ENCODE results near the gene LRMDA.
A peak's percentile ranks its signal among the peaks of the same experiment; 100 is the strongest.

Gene LRMDA

DNA sequence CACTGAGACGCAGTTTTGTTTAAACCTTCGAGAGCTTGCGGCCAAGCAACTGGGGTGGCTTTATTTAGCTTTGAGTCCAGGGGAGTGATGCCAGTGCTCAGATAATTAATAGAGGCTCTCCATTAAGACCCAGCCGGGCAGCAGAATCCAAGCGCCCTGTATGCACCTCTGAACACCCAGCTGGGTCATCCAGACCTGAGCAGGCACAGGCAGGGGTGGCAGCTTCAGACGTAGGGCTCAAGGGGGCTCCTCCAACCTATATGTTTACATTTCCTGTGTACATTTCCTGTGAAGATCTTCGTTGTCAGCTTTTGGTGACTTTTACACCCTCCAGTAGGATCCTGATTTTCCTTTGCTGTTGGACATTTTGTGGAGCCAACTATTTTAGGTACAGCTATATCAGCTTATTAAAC is 719.5 kb downstream of the LRMDA start:
- peak; percentile 80 for DNase-seq

- DNase-seq = no peak
Observed at GRCh38 chr10:76152186-76152585, 720.8 kb downstream of the LRMDA start.

- DNase-seq = peak; percentile 12
Observed at GRCh38 chr10:76155961-76156360, 724.5 kb downstream of the LRMDA start.

- DNase-seq = no peak
Observed at GRCh38 chr10:76160446-76161300, 729.2 kb downstream of the LRMDA start.

GRCh38 chr10:76161301-76161582 is 729.8 kb downstream of the LRMDA start:
- no peak for DNase-seq

DNA sequence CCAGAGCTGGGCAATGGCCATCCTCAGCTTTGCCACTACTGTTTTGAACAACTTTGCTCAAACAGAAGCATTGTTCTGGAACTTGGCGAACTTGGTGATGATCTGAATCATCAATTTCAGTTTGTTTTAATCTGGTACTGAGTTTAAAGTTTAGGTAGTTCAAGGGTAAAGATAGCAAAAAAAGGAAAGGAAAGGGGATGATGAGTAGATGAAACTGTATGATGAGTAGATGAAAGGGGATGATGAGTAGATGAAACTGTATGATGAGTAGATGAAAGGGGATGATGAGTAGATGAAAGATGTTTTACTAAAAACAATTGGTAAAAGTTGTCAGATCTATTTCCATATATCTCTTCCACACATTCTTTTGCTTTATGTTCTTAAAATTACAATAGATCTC is 737.0 kb downstream of the LRMDA start:
- no peak for DNase-seq

GRCh38 chr10:76169246-76169645 is 737.8 kb downstream of the LRMDA start:
- no peak for DNase-seq

- DNase-seq = peak; percentile 7
Observed at GRCh38 chr10:76172020-76172419, 740.6 kb downstream of the LRMDA start.

DNA sequence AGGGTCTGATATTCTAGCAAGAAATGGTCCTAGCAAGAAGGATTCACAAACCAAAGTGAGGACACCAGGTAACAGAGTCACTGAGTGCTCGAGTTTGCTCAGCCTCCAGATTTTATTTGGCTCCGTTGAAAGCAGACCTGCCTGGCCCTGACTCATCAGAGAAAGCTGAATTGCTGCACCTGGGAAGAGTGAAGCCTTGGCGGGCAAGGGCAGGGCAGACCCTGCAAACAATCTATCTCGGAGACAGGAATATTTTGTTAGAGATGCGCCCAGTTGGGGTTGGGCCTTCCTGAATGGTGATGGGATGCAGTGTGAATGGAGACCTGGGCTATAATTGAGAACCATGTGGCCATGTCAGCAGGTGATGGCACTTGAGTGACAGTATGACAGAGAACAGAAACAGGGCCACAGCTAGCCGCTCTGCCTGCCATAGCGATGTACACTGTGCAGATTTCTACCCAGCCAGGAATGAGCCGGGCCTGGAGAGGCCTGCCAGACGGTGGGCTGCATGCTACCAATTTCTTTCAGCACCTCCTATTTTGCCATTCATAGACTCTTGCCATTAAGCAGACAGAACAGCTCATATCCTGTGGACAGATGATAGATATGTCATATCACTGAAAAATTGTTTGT is 744.2 kb downstream of the LRMDA start:
- no peak for DNase-seq

DNA sequence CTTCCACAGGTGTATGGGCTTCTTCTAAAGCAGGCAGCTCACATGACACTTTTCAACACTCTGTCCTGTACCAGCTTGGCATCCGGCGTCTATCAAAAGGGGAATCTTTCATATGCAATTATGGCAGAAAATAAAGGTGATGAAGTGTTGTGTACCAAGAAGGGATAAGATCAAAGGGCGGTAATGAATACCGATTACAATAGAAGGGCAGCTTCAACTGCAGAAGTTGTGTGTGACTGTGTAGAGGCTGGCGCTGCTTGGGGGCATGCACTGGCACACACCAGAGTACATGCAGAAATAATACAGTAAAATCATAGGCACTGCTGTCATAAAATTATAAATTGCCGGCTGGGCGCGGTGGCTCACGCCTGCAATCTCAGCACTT is 744.7 kb downstream of the LRMDA start:
- DNase-seq = no peak

DNA sequence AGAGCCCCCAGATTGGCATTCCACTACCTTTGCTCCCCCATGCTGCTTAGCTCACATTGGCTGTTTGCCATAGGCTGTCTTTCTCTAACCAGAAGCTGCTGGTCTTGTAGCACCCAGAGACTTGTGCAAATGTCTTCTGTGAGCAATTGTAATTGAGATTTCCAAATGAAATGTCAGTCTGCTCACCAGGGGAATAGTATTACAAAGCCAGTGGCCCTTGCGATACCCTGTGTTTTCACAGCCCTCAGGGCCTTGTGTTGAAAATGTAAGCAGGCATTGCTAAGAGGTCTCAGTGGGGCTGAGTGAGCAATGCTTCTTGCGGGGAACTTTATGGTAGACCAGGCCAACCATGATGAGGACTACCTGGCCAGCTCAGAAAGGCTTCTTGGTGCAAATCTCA is 746.5 kb downstream of the LRMDA start:
- DNase-seq = peak; percentile 82

DNA sequence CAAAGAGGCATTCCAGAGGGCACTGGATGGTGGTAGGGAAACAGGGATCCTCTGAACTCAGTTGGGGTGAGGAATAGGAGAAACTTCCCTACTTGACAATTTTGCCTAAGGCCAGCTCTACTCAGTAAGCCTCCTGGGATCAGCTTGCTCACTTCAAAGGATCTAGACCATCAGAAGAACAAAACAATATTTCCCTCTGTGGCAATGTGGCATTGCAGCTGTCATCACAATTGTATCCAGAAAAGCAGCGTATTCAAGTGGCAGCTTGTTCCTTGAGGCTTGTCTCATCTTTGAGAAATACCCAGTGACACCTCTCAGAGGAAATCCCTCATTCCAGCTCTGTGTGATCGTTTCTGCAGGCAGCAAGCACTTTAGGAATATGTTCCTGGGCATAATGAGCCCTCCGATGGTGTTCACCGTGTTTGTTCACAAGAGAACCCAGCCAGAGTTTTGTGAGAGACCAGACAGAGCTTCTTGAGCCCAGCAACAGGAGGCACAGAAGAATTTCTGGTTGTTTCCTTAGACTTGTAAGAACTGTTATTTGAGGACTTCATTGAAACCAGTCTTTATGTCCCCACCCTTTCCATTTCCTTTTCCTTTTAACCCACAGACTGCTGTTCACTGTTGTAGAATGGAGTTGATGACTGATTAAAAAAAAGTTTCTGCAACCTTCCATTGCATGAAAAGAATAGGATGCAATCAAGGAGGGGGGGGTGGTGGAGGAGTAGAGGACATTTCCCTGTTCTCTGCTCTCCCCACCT is 747.3 kb downstream of the LRMDA start:
- peak; percentile 5 for DNase-seq

DNA sequence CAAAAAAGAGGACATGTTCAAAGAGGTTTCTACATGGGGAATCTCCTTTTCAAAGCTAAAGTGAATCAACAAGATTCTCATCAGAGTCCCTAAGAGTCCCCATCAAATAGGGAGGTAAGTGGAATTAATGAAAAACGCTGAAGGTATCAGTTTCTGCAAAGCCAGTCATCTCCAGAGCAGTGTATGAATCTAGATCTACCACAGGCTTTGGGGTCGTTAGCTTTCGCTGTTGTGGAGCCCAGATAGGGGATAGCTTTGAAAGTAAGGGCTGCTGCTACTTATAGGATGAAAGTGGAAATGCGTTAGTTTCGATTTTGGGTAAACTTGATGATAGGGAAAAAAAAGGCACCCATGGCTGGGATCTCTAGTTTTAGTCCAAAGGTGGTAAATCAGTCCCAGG is 748.4 kb downstream of the LRMDA start:
- DNase-seq = no peak

GRCh38 chr10:76184647-76185046 is 753.2 kb downstream of the LRMDA start:
- DNase-seq = no peak

GRCh38 chr10:76185471-76186301 is 754.3 kb downstream of the LRMDA start:
- no peak for DNase-seq

DNA sequence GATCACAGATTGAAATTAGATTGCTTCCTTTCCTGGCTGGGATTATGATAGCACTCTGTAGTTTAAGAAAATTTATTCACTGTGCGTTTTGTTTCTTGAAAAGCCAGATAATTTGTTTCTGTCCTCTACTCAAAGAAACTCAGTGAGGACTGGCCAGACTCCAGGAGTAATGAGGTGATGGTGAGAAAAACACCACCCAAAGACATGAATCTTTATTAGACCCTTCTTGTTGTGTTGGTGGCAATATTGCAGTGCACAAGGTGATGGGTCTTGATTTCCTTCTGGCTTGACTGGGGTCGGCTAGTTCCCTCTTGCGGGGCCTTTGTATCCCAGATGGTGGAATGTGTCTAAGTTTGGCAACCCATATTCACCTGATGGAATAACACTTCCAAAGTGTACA is 756.8 kb downstream of the LRMDA start:
- DNase-seq = no peak

- DNase-seq = peak; percentile 96
Observed at GRCh38 chr10:76190634-76191270, 759.3 kb downstream of the LRMDA start.

- peak; percentile 67 for DNase-seq
Observed at GRCh38 chr10:76191336-76191735, 759.9 kb downstream of the LRMDA start.

GRCh38 chr10:76192151-76192550 is 760.7 kb downstream of the LRMDA start:
- DNase-seq = no peak

DNA sequence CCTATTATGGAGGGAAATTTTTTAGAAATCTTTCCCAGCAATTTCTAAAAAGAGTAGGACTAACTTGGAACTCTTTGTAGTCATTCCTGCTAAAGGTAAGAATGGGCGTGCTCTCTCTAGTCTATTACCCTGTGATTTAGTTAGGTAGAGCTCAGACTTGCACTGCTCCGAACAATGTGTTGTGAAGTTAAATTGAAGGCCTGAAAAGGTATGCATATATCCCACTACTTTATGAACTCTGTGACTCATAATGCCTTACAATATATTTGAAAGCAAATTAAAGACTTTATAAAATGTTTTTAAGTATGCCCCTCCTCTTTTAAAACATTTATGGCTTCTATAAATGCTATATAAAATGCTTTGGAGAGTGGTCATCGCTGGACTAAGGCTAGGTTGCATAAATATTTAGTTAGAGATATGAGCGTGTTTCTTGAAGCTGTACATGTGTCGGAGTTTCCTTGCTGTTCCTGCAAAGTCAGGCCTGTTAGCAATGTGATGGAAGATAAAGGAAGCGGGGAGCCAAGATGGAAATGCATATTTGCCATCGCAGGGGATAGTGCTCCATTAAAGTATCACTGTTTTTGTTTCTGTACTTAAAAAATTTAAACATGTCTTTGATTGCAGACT is 761.4 kb downstream of the LRMDA start:
- DNase-seq = no peak

DNA sequence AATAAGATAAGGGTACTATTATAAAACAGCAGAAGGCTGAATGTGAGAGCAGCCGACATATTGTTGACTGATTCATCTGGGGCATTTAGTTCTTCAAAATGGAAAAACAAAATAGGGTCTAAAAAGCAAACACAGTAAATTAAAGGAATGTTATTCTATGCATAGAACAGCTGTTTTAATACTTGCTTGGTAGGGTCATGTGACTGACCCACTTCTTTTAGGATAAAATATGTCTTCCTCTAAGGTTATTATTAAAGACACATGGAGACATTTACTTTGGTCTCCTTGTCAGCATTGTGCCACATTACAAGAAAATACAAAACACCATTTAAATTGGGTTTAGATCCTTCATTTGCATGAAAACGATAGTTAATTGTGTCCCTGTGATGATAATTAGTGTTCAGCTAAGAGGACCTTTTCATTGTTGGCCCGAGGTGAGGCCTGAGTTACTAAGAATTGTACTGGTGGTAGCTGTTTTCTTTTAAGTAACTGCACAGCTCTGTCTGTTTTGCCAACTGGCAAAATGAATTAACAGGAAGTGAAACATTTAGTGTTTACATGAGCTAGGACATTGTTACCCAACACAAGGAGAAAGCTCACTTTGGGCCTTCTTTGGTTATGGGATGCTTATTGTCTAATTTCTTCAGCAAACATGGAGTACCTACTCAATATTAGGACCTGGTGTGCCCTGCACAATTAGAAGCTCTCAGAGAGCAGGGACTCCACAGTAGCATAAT is 764.4 kb downstream of the LRMDA start:
- DNase-seq = peak; percentile 14
